ENCODE data around the gene ST7.

- TF ChIP-seq EZH2 (IDR thresholded peaks at IDR 0.05) (no peak), POLR2AphosphoS5 (IDR thresholded peaks at IDR 0.05; ENCODE audit: borderline replicate concordance, low read depth, low read length) (no peak), FOXP2 (optimal IDR thresholded peaks at IDR 0.05; ENCODE audit: control extremely low read depth, extremely low read length, insufficient read depth) (no peak)
Observed at GRCh38 chr7:117012696-117013095, 59.4 kb downstream of the ST7 start.

Data from SK-N-MC (cell line).